Neuronal stem cell (in vitro differentiated cells): Measurements from ENCODE around the gene TADA2B.

ENCODE experiments used
- DNase-seq: peaks from one replicate; pipeline ENCODE4 v3.0.0-alpha.2; 2013; ENCODE audit warnings: low spot score
- H2AFZ ChIP-seq: one replicate; pipeline ENCODE4 v1.6.1; 2013; ENCODE audit warnings: mild to moderate bottlenecking, low read length, inconsistent platforms
- H2AK5ac ChIP-seq: 2 replicates; pipeline ENCODE4 v1.6.1; 2013; ENCODE audit warnings: low read depth, mild to moderate bottlenecking, inconsistent platforms, low read length, moderate library complexity, mixed read lengths
- H2BK120ac ChIP-seq: 2 replicates; pipeline ENCODE4 v1.6.1; 2013; ENCODE audit warnings: low read depth, mild to moderate bottlenecking, inconsistent platforms, low read length, moderate library complexity, mixed read lengths
- H2BK12ac ChIP-seq: one replicate; pipeline ENCODE4 v1.6.1; 2013; ENCODE audit warnings: low read length, inconsistent platforms
- H2BK15ac ChIP-seq: 2 replicates; pipeline ENCODE4 v1.6.1; 2013; ENCODE audit warnings: mild to moderate bottlenecking, low read length, inconsistent platforms, mixed read lengths
- H2BK5ac ChIP-seq: one replicate; pipeline ENCODE4 v1.6.1; 2013; ENCODE audit warnings: inconsistent platforms, mild to moderate bottlenecking, low read length, moderate library complexity
- H3K14ac ChIP-seq: one replicate; pipeline ENCODE4 v1.6.1; 2013; ENCODE audit warnings: low read length, inconsistent platforms
- H3K18ac ChIP-seq: 2 replicates; pipeline ENCODE4 v1.6.1; 2013; ENCODE audit warnings: low read length, inconsistent platforms
- H3K23ac ChIP-seq: 2 replicates; pipeline ENCODE4 v1.6.1; 2013; ENCODE audit warnings: low read depth, mild to moderate bottlenecking, mixed read lengths, low read length, inconsistent platforms; ENCODE audit not compliant: poor library complexity
- H3K27ac ChIP-seq: replicated peaks from 3 replicates; pipeline ENCODE4 v1.5.1; 2013; ENCODE audit warnings: low read length, inconsistent platforms
- H3K27me3 ChIP-seq, 3 experiments: 2 replicates each; pipeline ENCODE4 v1.6.1; 2013; ENCODE audit warnings: low read length in 3 of 3, mild to moderate bottlenecking in 2 of 3, inconsistent platforms in 1 of 3, low read depth in 1 of 3, mixed read lengths in 1 of 3, moderate library complexity in 1 of 3; ENCODE audit not compliant: control insufficient read depth in 3 of 3, insufficient read depth in 3 of 3
- H3K36me3 ChIP-seq, 2 donors: replicated peaks in 1 of 2; 2 replicates each; pipeline ENCODE4 v1.6.1; 2013; ENCODE audit warnings: low read length in 2 of 2; ENCODE audit not compliant: control insufficient read depth in 2 of 2, insufficient read depth in 2 of 2
- H3K4ac ChIP-seq: 2 replicates; pipeline ENCODE4 v1.6.1; 2013; ENCODE audit warnings: inconsistent platforms, mild to moderate bottlenecking, low read length, moderate library complexity
- H3K4me1 ChIP-seq, 2 donors: 1 replicate in 1 of 2; 2 replicates in 1 of 2; pipeline ENCODE4 v1.6.1; 2013; ENCODE audit warnings: low read length in 2 of 2, low read depth in 1 of 2; ENCODE audit not compliant: control insufficient read depth in 2 of 2, insufficient read depth in 1 of 2
- H3K4me2 ChIP-seq: one replicate; pipeline ENCODE4 v1.6.1; 2013; ENCODE audit warnings: mild to moderate bottlenecking, low read length, inconsistent platforms; ENCODE audit not compliant: insufficient read depth, poor library complexity, severe bottlenecking
- H3K4me3 ChIP-seq, 2 donors: 2 replicates each; pipeline ENCODE4 v1.5.1; 2013; ENCODE audit warnings: low read length in 2 of 2, mild to moderate bottlenecking in 2 of 2, inconsistent platforms in 1 of 2, moderate library complexity in 1 of 2
- H3K79me1 ChIP-seq: one replicate; pipeline ENCODE4 v1.6.1; 2013; ENCODE audit warnings: low read depth, mild to moderate bottlenecking, inconsistent platforms, low read length, moderate library complexity
- H3K9ac ChIP-seq: one replicate; pipeline ENCODE4 v1.6.1; 2013; ENCODE audit warnings: mild to moderate bottlenecking, low read depth, low read length, inconsistent platforms; ENCODE audit not compliant: poor library complexity
- H3K9me3 ChIP-seq, 2 donors: replicated peaks in 1 of 2; 2 replicates each; pipeline versions ENCODE3 to v1.6.1; 2013; ENCODE audit warnings: low read length in 2 of 2, mild to moderate bottlenecking in 2 of 2, inconsistent platforms in 1 of 2, low read depth in 1 of 2, mixed read lengths in 1 of 2, moderate library complexity in 1 of 2; ENCODE audit not compliant: control insufficient read depth in 2 of 2, insufficient read depth in 1 of 2
- H4K8ac ChIP-seq: one replicate; pipeline ENCODE4 v1.6.1; 2013; ENCODE audit warnings: low read depth, mild to moderate bottlenecking, inconsistent platforms, low read length, moderate library complexity
- H4K91ac ChIP-seq: one replicate; pipeline ENCODE4 v1.6.1; 2013; ENCODE audit warnings: low read length, low read depth, mild to moderate bottlenecking, inconsistent platforms; ENCODE audit not compliant: poor library complexity
- WGBS, 2 donors: extraction: QIAGEN DNeasy Blood & Tissue Kit; methylation state at CpG; one replicate each; pipeline ENCODE4 v1.1.7; 2013; ENCODE audit warnings: missing lambda C conversion rate in 2 of 2, mixed read lengths in 1 of 2; ENCODE audit not compliant: insufficient read length in 2 of 2, insufficient replicate concordance in 1 of 2; ENCODE audit errors: extremely low coverage in 2 of 2; 5-methylcytosine and 5-hydroxymethylcytosine counted together

The TADA2B gene

GRCh38 chr4:7073526-7074390 lies 30.6 kb downstream of the TADA2B start:
- H4K8ac ChIP-seq = peak overlapping the region; percentile 43
- H2BK15ac ChIP-seq = peak overlapping the region; percentile 62
- no peak overlapping the region for H3K14ac ChIP-seq
- DNase-seq = peak; percentile 69
- no peaks in the 10 kb centered on the region for H3K79me1 ChIP-seq
- H3K18ac ChIP-seq = no peak overlapping the region
- WGBS, 2 donors = no CpG with 5 or more reads among the region's 18 CpGs
- H3K27ac ChIP-seq = no peak overlapping the region
- no peak overlapping the region for H2BK12ac ChIP-seq
- no peak overlapping the region for H3K4ac ChIP-seq
- H2AK5ac ChIP-seq = peak overlapping the region; percentile 25
- H2BK5ac ChIP-seq = no peak overlapping the region
- no peak overlapping the region for H3K9ac ChIP-seq
- H3K27me3 ChIP-seq = peaks cover 0 to 20% (median 8%) of the 10 kb centered on the region in 3 experiments
- no peaks in the 10 kb centered on the region for H3K9me3 ChIP-seq
- H2BK120ac ChIP-seq = no peak overlapping the region
- no peak overlapping the region for H4K91ac ChIP-seq
- no peak overlapping the region for H3K23ac ChIP-seq
- H3K4me2 ChIP-seq = no peak overlapping the region
- no peak overlapping the region for H2AFZ ChIP-seq
- H3K4me3 ChIP-seq = no peak overlapping the region
- H3K4me1 ChIP-seq = peaks cover 0 to 4% of the 10 kb centered on the region in 2 donors
- no peaks in the 10 kb centered on the region for H3K36me3 ChIP-seq

DNA sequence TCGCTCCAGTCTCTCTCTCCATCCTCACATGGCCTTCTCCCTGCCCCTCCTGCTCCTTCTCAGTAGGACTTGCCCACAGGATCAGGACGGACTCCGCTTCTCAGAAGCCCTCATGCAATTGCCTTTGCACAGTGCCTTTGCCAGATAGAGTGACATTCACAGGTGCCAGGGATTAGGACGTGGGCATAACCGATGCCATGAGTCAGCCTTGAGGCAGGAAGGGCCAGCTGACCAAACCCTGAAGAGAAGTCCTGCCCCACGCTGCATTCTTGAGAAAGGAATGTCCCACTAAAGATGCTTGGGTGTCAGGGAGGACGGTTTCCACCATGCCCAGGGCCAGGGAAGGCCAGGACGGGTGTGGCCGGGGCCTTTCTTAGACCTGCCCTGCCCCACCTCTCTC lies 31.3 kb downstream of the TADA2B start:
- H2AFZ ChIP-seq = no peak overlapping the region
- no peak overlapping the region for H3K4me3 ChIP-seq
- H4K8ac ChIP-seq = peak overlapping the region; percentile 54
- no peak overlapping the region for H3K18ac ChIP-seq
- no peak for DNase-seq
- no peak overlapping the region for H3K27ac ChIP-seq
- peak overlapping the region; percentile 14 for H2BK12ac ChIP-seq
- H3K9me3 ChIP-seq = no peaks in the 10 kb centered on the region
- H2BK15ac ChIP-seq = no peak overlapping the region
- no peaks in the 10 kb centered on the region for H3K79me1 ChIP-seq
- H2BK5ac ChIP-seq = no peak overlapping the region
- no peak overlapping the region for H3K14ac ChIP-seq
- H3K9ac ChIP-seq = no peak overlapping the region
- H2BK120ac ChIP-seq = no peak overlapping the region
- no peak overlapping the region for H3K4me2 ChIP-seq
- H3K23ac ChIP-seq = no peak overlapping the region
- no CpG with 5 or more reads among the region's 9 CpGs for WGBS, 2 donors
- no peaks in the 10 kb centered on the region for H3K4me1 ChIP-seq
- no peak overlapping the region for H3K4ac ChIP-seq
- peak overlapping the region; percentile 25 for H2AK5ac ChIP-seq
- H3K36me3 ChIP-seq = no peaks in the 10 kb centered on the region
- H3K27me3 ChIP-seq = peaks cover 0 to 17% (median 3%) of the 10 kb centered on the region in 3 experiments
- H4K91ac ChIP-seq = no peak overlapping the region

- Histone ChIP-seq H2BK15ac (no peak overlapping the region), H3K23ac (peak overlapping the region; percentile 63), H3K4me2 (no peak overlapping the region), H3K14ac (peak overlapping the region; percentile 86), H4K91ac (no peak overlapping the region), H2BK5ac (peak overlapping the region; percentile 58), H3K9ac (no peak overlapping the region), H3K4me3 (peak overlapping the region in 1 of 2 donors; percentile 17), H3K4ac (peak overlapping the region; percentile 89), H2AFZ (no peak overlapping the region), H3K27me3 (peaks cover 0 to 14% (median 3%) of the 10 kb centered on the region in 3 experiments), H2BK12ac (peak overlapping the region; percentile 58), H3K9me3 (no peaks in the 10 kb centered on the region), H3K27ac (no peak overlapping the region), H4K8ac (peak overlapping the region; percentile 78), H3K36me3 (no peaks in the 10 kb centered on the region), H3K18ac (peak overlapping the region; percentile 53), H2AK5ac (peak overlapping the region; percentile 90), H2BK120ac (peak overlapping the region; percentile 66), H3K4me1 (no peaks in the 10 kb centered on the region), H3K79me1 (no peaks in the 10 kb centered on the region)
- no CpG with 5 or more reads among the region's 25 CpGs for WGBS, 2 donors
- no peak for DNase-seq
These were observed 33.0 kb downstream of the TADA2B start for GRCh38 chr4:7075962-7076695.

- H3K23ac ChIP-seq = peak overlapping the region; percentile 63
- H3K14ac ChIP-seq = peak overlapping the region; percentile 31
- H3K9me3 ChIP-seq = no peaks in the 10 kb centered on the region
- H3K27me3 ChIP-seq = peaks cover 0 to 11% (median 1%) of the 10 kb centered on the region in 3 experiments
- no peak overlapping the region for H3K4me2 ChIP-seq
- H3K36me3 ChIP-seq = no peaks in the 10 kb centered on the region
- no peak overlapping the region for H3K4ac ChIP-seq
- no peaks in the 10 kb centered on the region for H3K4me1 ChIP-seq
- H2BK15ac ChIP-seq = no peak overlapping the region
- no CpG with 5 or more reads among the region's 6 CpGs for WGBS, 2 donors
- H4K8ac ChIP-seq = no peak overlapping the region
- H3K79me1 ChIP-seq = no peaks in the 10 kb centered on the region
- H4K91ac ChIP-seq = no peak overlapping the region
- H2BK12ac ChIP-seq = no peak overlapping the region
- no peak overlapping the region for H2AFZ ChIP-seq
- H3K18ac ChIP-seq = no peak overlapping the region
- H3K4me3 ChIP-seq = no peak overlapping the region
- no peak overlapping the region for H3K9ac ChIP-seq
- no peak overlapping the region for H2BK5ac ChIP-seq
- no peak overlapping the region for H3K27ac ChIP-seq
- no peak for DNase-seq
- H2AK5ac ChIP-seq = peak overlapping the region; percentile 90
- H2BK120ac ChIP-seq = peak overlapping the region; percentile 66
These were observed 33.5 kb downstream of the TADA2B start for GRCh38 chr4:7076696-7077082.
